Astrocyte (in vitro differentiated cells and primary cell): Measurements from ENCODE around the gene PKD1. TPM values are rescaled to one million over a fixed set of nuclear protein-coding genes. Genes with fewer than 3 reads are reported as not detected.

Experiments used
- DNase-seq: peaks from one replicate; pipeline ENCODE4 v3.0.0-alpha.2; 2010; ENCODE audit warnings: low read depth
- FAIRE-seq: peaks from 2 replicates; lab custom pipeline; 2011; peaks lifted over from hg19 to GRCh38; lab: Jason Lieb, UNC
- H2AFZ ChIP-seq: 2 replicates; pipeline ENCODE4 v1.6.0; 2012; ENCODE audit warnings: low read depth, low read length, inconsistent platforms
- H3K27ac ChIP-seq: 2 replicates; pipeline ENCODE4 v1.5.1; 2011; ENCODE audit warnings: low read depth, low read length, inconsistent platforms
- H3K27me3 ChIP-seq: 2 replicates; pipeline ENCODE4 v1.6.0; 2011; ENCODE audit warnings: low read length, inconsistent platforms; ENCODE audit not compliant: insufficient read depth
- H3K36me3 ChIP-seq: 2 replicates; pipeline ENCODE4 v1.5.1; 2011; ENCODE audit warnings: low read length, inconsistent platforms; ENCODE audit not compliant: insufficient read depth
- H3K4me1 ChIP-seq: 2 replicates; pipeline ENCODE4 v1.5.1; 2011; ENCODE audit warnings: low read length, inconsistent platforms; ENCODE audit not compliant: insufficient read depth
- H3K4me2 ChIP-seq: 2 replicates; pipeline ENCODE4 v1.6.0; 2012; ENCODE audit warnings: low read length, inconsistent platforms
- H3K4me3 ChIP-seq: 2 replicates; pipeline ENCODE4 v1.5.1; 2011; ENCODE audit warnings: low read depth, mild to moderate bottlenecking, low read length, inconsistent platforms; ENCODE audit not compliant: insufficient read depth
- H3K79me2 ChIP-seq: 2 replicates; pipeline ENCODE4 v1.6.0; 2012; ENCODE audit warnings: mild to moderate bottlenecking, low read length, inconsistent platforms; ENCODE audit not compliant: insufficient read depth
- H3K9ac ChIP-seq: 2 replicates; pipeline ENCODE4 v1.6.0; 2012; ENCODE audit warnings: mild to moderate bottlenecking, low read length, inconsistent platforms
- H3K9me3 ChIP-seq: 2 replicates; pipeline ENCODE4 v1.5.1; 2012; ENCODE audit warnings: low read depth, mild to moderate bottlenecking, low read length, inconsistent platforms; ENCODE audit not compliant: insufficient read depth
- H4K20me1 ChIP-seq: 2 replicates; pipeline ENCODE4 v1.6.0; 2012; ENCODE audit warnings: low read length, inconsistent platforms; ENCODE audit not compliant: insufficient read depth
- H3K27ac Mint-ChIP-seq: one replicate; pipeline ENCODE4 v1.8.0; 2021; ENCODE audit warnings: mild to moderate bottlenecking, mixed read lengths; ENCODE audit not compliant: unreplicated experiment
- H3K27me3 Mint-ChIP-seq: one replicate; pipeline ENCODE4 v1.8.0; 2021; ENCODE audit warnings: low read depth, mixed read lengths; ENCODE audit not compliant: unreplicated experiment
- H3K36me3 Mint-ChIP-seq: one replicate; pipeline ENCODE4 v1.8.0; 2021; ENCODE audit warnings: low read depth, mixed read lengths; ENCODE audit not compliant: unreplicated experiment
- H3K4me1 Mint-ChIP-seq: one replicate; pipeline ENCODE4 v1.8.0; 2021; ENCODE audit warnings: low read depth, mixed read lengths; ENCODE audit not compliant: unreplicated experiment
- H3K4me3 Mint-ChIP-seq: one replicate; pipeline ENCODE4 v1.8.0; 2021; ENCODE audit warnings: mild to moderate bottlenecking, moderate library complexity, mixed read lengths; ENCODE audit not compliant: unreplicated experiment
- H3K9me3 Mint-ChIP-seq: one replicate; pipeline ENCODE4 v1.8.0; 2021; ENCODE audit warnings: mild to moderate bottlenecking, mixed read lengths; ENCODE audit not compliant: unreplicated experiment
- EZH2 ChIP-seq: IDR thresholded peaks from 2 replicates; pipeline ENCODE4 v1.6.1; 2012; ENCODE audit warnings: mild to moderate bottlenecking, low read length, inconsistent platforms; ENCODE audit not compliant: insufficient read depth
- total RNA-seq: library from RNA; stranded (reverse); gene quantifications from 2 replicates; pipeline ENCODE4 v1.2.1, GENCODE V29; 2021
- TF ChIP-seq, protein P1 (sequence below): IDR thresholded peaks from 2 replicates; pipeline ENCODE4 v1.5.1; 2011; ENCODE audit warnings: low read depth, mild to moderate bottlenecking, inconsistent platforms, low read length, moderate library complexity; ENCODE audit not compliant: insufficient read depth

Gene PKD1
- total RNA-seq, 1 donor from 2014 or later = 112 TPM

DNA sequence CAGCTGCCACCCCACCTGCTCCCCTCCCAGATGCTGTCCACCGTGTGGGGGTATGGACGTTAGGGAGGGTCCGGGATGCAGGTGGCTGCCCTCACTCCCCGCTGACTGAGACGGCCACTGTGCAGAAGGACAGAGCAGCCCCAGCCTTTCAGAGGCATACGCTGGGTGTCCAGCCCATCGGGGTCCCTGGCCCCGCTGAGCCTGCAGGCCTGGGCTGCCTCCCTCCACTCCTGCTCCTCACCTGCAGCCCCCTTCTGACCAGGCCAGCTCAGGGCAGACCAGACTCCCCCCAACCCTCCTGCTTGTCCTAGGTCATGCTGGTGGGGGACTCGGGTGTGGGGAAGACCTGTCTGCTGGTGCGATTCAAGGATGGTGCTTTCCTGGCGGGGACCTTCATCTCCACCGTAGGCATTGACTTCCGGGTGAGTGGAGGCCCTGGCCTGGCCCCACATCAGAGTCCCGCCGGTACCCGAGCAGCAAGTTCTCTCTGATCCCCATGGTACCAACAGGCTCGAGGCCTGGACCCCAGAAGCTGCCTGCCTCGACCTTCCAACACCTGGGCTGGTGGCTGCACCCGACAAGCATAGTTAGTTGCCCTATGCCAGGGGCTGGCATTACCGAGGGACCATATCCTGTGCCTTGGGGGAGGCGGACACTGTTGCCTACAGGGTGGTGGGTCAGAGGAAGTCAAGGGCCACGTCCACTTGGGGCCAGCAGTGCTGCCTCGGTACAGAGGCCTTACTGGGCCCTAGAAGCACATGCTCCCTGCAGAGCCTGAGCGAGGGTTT, 14.1 kb upstream of the PKD1 start:
- H3K4me2 ChIP-seq = peak overlapping the region; percentile 100
- no peak for TF ChIP-seq EZH2
- TF ChIP-seq, protein P1, sequence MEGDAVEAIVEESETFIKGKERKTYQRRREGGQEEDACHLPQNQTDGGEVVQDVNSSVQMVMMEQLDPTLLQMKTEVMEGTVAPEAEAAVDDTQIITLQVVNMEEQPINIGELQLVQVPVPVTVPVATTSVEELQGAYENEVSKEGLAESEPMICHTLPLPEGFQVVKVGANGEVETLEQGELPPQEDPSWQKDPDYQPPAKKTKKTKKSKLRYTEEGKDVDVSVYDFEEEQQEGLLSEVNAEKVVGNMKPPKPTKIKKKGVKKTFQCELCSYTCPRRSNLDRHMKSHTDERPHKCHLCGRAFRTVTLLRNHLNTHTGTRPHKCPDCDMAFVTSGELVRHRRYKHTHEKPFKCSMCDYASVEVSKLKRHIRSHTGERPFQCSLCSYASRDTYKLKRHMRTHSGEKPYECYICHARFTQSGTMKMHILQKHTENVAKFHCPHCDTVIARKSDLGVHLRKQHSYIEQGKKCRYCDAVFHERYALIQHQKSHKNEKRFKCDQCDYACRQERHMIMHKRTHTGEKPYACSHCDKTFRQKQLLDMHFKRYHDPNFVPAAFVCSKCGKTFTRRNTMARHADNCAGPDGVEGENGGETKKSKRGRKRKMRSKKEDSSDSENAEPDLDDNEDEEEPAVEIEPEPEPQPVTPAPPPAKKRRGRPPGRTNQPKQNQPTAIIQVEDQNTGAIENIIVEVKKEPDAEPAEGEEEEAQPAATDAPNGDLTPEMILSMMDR = no peak
- no peaks in the 10 kb centered on the region for H3K27me3 ChIP-seq
- Mint-ChIP-seq H3K4me1 (peaks cover 17% of the 10 kb centered on the region), H3K9me3 (no peaks in the 10 kb centered on the region), H3K27me3 (no peaks in the 10 kb centered on the region), H3K36me3 (peaks cover 13% of the 10 kb centered on the region), H3K4me3 (peak overlapping the region; percentile 54), H3K27ac (no peak overlapping the region)
- H3K9ac ChIP-seq = peak overlapping the region; percentile 43
- H3K27ac ChIP-seq = no peak overlapping the region
- no peak overlapping the region for H2AFZ ChIP-seq
- H3K36me3 ChIP-seq = peaks cover 7% of the 10 kb centered on the region
- H4K20me1 ChIP-seq = peaks cover 79% of the 10 kb centered on the region
- FAIRE-seq (no peak), DNase-seq (no peak)
- H3K9me3 ChIP-seq = no peaks in the 10 kb centered on the region
- H3K4me3 ChIP-seq = peak overlapping the region; percentile 1
- H3K4me1 ChIP-seq = peaks cover 56% of the 10 kb centered on the region
- peaks cover 38% of the 10 kb centered on the region for H3K79me2 ChIP-seq

DNA sequence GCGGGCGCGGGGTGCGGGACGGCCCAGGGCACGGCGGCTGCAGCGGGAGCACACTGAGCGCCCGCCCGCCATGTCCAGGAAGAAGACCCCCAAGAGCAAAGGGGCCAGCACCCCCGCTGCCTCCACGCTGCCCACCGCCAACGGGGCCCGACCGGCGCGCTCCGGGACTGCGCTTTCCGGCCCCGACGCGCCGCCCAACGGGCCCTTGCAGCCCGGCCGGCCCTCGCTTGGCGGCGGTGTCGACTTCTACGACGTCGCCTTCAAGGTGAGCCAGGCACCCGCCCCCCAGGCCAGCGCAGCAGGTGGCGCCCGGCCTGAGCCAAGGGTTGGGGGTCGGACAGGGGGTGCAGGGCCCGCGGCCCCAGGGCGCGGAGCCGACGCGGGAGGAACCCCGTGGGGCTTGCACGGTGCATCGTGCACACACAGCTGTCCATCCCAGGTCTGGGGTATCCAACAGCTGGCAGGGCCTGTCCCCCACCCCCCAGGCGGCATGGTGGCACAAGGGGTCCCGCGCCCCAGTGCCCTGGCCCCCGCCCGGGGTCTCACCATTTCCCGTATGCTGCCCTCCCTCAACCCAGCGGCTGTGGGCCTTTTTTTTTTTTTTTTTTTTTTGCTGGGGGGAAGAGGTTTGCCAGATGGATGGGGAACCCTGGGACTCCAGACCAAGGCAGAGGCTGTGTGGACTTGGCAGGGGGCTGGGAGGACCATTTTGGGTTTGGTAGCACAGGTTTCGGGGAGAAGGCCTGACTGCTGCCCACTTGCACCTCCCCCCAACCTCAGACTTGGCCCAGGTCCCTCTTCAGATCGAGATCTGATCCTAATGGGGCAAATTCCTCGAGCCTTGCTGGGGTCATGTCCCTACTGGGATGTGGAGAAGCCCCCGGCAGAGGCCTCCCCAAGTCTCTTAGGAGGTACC, 13.3 kb upstream of the PKD1 start:
- no peaks in the 10 kb centered on the region for H3K27me3 Mint-ChIP-seq
- Histone ChIP-seq H2AFZ (no peak overlapping the region), H3K4me3 (peak overlapping the region; percentile 28), H3K36me3 (peaks cover 4% of the 10 kb centered on the region), H3K79me2 (peaks cover 29% of the 10 kb centered on the region), H3K27me3 (no peaks in the 10 kb centered on the region), H3K27ac (no peak overlapping the region), H3K4me2 (peak overlapping the region; percentile 100), H3K9ac (peak overlapping the region; percentile 43), H3K4me1 (peaks cover 55% of the 10 kb centered on the region), H4K20me1 (peaks cover 70% of the 10 kb centered on the region), H3K9me3 (no peaks in the 10 kb centered on the region)
- TF ChIP-seq, protein P1 = no peak
- no peak for TF ChIP-seq EZH2
- H3K4me1 Mint-ChIP-seq = peaks cover 17% of the 10 kb centered on the region
- H3K36me3 Mint-ChIP-seq = peaks cover 7% of the 10 kb centered on the region
- peak overlapping the region; percentile 62 for H3K4me3 Mint-ChIP-seq
- H3K27ac Mint-ChIP-seq = no peak overlapping the region
- H3K9me3 Mint-ChIP-seq = no peaks in the 10 kb centered on the region
- FAIRE-seq = no peak
- no peak for DNase-seq
